Keratinocyte (primary cell): ENCODE data around the gene FTO. TPM values are rescaled to one million over a fixed set of nuclear protein-coding genes. Genes with fewer than 3 reads are reported as not detected.

Source experiments
- DNase-seq: peaks from one replicate; pipeline ENCODE4 v3.0.0-alpha.2; 2011; ENCODE audit warnings: low read depth, missing footprints, low spot score
- FAIRE-seq: peaks from 2 replicates; lab custom pipeline; 2011; peaks lifted over from hg19 to GRCh38; lab: Jason Lieb, UNC
- H2AFZ ChIP-seq: 2 replicates; pipeline ENCODE4 v1.6.0; 2012; ENCODE audit warnings: low read length, control low read depth, inconsistent platforms; ENCODE audit not compliant: control insufficient read depth
- H3K27ac ChIP-seq: 2 replicates; pipeline ENCODE4 v1.5.1; 2011; ENCODE audit warnings: low read length; ENCODE audit not compliant: control insufficient read depth, insufficient read depth
- H3K27me3 ChIP-seq: 3 replicates; pipeline ENCODE4 v1.6.0; 2011; ENCODE audit warnings: low read length; ENCODE audit not compliant: control insufficient read depth, insufficient read depth; ENCODE audit errors: extremely low read depth
- H3K36me3 ChIP-seq, 2 experiments: 2 replicates in 1 of 2; 3 replicates in 1 of 2; pipeline ENCODE4 v1.5.1; 2011; ENCODE audit warnings: low read length in 2 of 2, mild to moderate bottlenecking in 1 of 2; ENCODE audit not compliant: control insufficient read depth in 2 of 2, insufficient read depth in 2 of 2; ENCODE audit errors: extremely low read depth in 1 of 2
- H3K4me1 ChIP-seq: 3 replicates; pipeline ENCODE4 v1.5.1; 2011; ENCODE audit warnings: low read length; ENCODE audit not compliant: control insufficient read depth, insufficient read depth; ENCODE audit errors: extremely low read depth
- H3K4me2 ChIP-seq: 3 replicates; pipeline ENCODE4 v1.6.0; 2011; ENCODE audit warnings: low read depth, low read length; ENCODE audit not compliant: control insufficient read depth, insufficient read depth; ENCODE audit errors: extremely low read depth
- H3K4me3 ChIP-seq, 3 experiments: fragments of 200-600 bp in 1 of 3; sonication (generic) in 1 of 3; 2 replicates in 2 of 3; 3 replicates in 1 of 3; pipeline ENCODE4 v1.5.1; 2011 to 2016; ENCODE audit warnings: low read length in 3 of 3, mild to moderate bottlenecking in 3 of 3, control low read depth in 2 of 3, inconsistent platforms in 1 of 3, low read depth in 1 of 3, mixed read lengths in 1 of 3, mixed run types in 1 of 3, moderate library complexity in 1 of 3; ENCODE audit not compliant: control insufficient read depth in 2 of 3, insufficient read depth in 2 of 3; ENCODE audit errors: extremely low read depth in 1 of 3
- H3K79me2 ChIP-seq: 2 replicates; pipeline ENCODE4 v1.6.0; 2012; ENCODE audit warnings: low read length; ENCODE audit not compliant: control insufficient read depth, insufficient read depth
- H3K9ac ChIP-seq: 3 replicates; pipeline ENCODE4 v1.6.0; 2011; ENCODE audit warnings: low read length; ENCODE audit not compliant: control insufficient read depth, insufficient read depth; ENCODE audit errors: extremely low read depth
- H3K9me1 ChIP-seq: 3 replicates; pipeline ENCODE4 v1.6.0; 2011; ENCODE audit warnings: low read length; ENCODE audit not compliant: control insufficient read depth, insufficient read depth; ENCODE audit errors: extremely low read depth
- H3K9me3 ChIP-seq: 2 replicates; pipeline ENCODE4 v1.5.1; 2012; ENCODE audit warnings: low read depth, low read length; ENCODE audit not compliant: control insufficient read depth
- H4K20me1 ChIP-seq: 3 replicates; pipeline ENCODE4 v1.6.0; 2011; ENCODE audit warnings: low read length; ENCODE audit not compliant: control insufficient read depth, insufficient read depth; ENCODE audit errors: extremely low read depth
- CTCF ChIP-seq, 3 experiments: IDR thresholded peaks in 1 of 3; conservative IDR thresholded peaks in 1 of 3; optimal IDR thresholded peaks in 1 of 3; 2 replicates in 2 of 3; 3 replicates in 1 of 3; pipeline versions ENCODE3 to v1.5.1; 2011; ENCODE audit warnings: low read length in 3 of 3, mild to moderate bottlenecking in 3 of 3, moderate library complexity in 2 of 3, control low read depth in 1 of 3, inconsistent platforms in 1 of 3; ENCODE audit not compliant: insufficient read depth in 2 of 3; ENCODE audit errors: extremely low read depth in 1 of 3
- dilution Hi-C: fragments of 300-500 bp; cut with MboI; formaldehyde crosslinking; loops from one replicate; pipeline ENCODE4 v1.7.0; 2020; ENCODE audit warnings: low sequenced_read_pairs; ENCODE audit not compliant: extremely low pct_ligation_motif_present
- polyA plus RNA-seq, 5 experiments: library from polyadenylated mRNA; depleted of rRNA in 3 of 5; stranded (reverse) in 3 of 5; stranded (forward) in 1 of 5; unstranded in 1 of 5; fragments of >200 nt; gene quantifications; 1 replicate in 1 of 5; 2 replicates in 3 of 5; 3 replicates in 1 of 5; pipeline versions ENCODE4 v1.2.1 to v1.2.3, GENCODE V29; 2011 to 2012; ENCODE audit warnings: missing spikeins in 2 of 5, low read depth in 1 of 5, low replicate concordance in 1 of 5

Gene FTO
- polyA plus RNA-seq, 1 donor (not counting 4 experiments of a cell fraction or from before 2014, with no cell fraction given) = 56.4 TPM

GRCh38 chr16:53964145-53964790, 260.3 kb downstream of the FTO start:
- peaks cover 9% of the 10 kb centered on the region for H3K4me1 ChIP-seq
- DNase-seq (no peak), FAIRE-seq (no peak)
- no peaks in the 10 kb centered on the region for H3K27me3 ChIP-seq
- no peaks in the 10 kb centered on the region for H4K20me1 ChIP-seq
- no peaks in the 10 kb centered on the region for H3K9me1 ChIP-seq
- no peaks in the 10 kb centered on the region for H3K36me3 ChIP-seq
- H3K9me3 ChIP-seq = no peaks in the 10 kb centered on the region
- TF ChIP-seq CTCF (optimal IDR thresholded peaks at IDR 0.05 in 1 of 3, IDR thresholded peaks at IDR 0.05 in 1 of 3, conservative IDR thresholded peaks at IDR 0.05 in 1 of 3; ENCODE audit: extremely low read depth in 1 of 3, insufficient read depth in 2 of 3, low read length in 3 of 3) = no peak
- no peak overlapping the region for H3K4me2 ChIP-seq
- H3K79me2 ChIP-seq = no peaks in the 10 kb centered on the region
- dilution Hi-C loops = no loop called here
- no peak overlapping the region for H3K9ac ChIP-seq
- no peak overlapping the region for H2AFZ ChIP-seq
- no peak overlapping the region for H3K27ac ChIP-seq
- H3K4me3 ChIP-seq = no peak overlapping the region

GRCh38 chr16:53966821-53967571, 263.0 kb downstream of the FTO start:
- H3K9me1 ChIP-seq = no peaks in the 10 kb centered on the region
- no peak overlapping the region for H2AFZ ChIP-seq
- no peak for TF ChIP-seq CTCF (optimal IDR thresholded peaks at IDR 0.05 in 1 of 3, IDR thresholded peaks at IDR 0.05 in 1 of 3, conservative IDR thresholded peaks at IDR 0.05 in 1 of 3; ENCODE audit: extremely low read depth in 1 of 3, insufficient read depth in 2 of 3, low read length in 3 of 3)
- H3K79me2 ChIP-seq = no peaks in the 10 kb centered on the region
- H3K4me1 ChIP-seq = peaks cover 5% of the 10 kb centered on the region
- DNase-seq = no peak
- dilution Hi-C loops = no loop called here
- H3K9me3 ChIP-seq = no peaks in the 10 kb centered on the region
- H4K20me1 ChIP-seq = no peaks in the 10 kb centered on the region
- H3K4me3 ChIP-seq = no peak overlapping the region
- H3K27ac ChIP-seq = no peak overlapping the region
- no peaks in the 10 kb centered on the region for H3K36me3 ChIP-seq
- no peaks in the 10 kb centered on the region for H3K27me3 ChIP-seq
- no peak for FAIRE-seq
- no peak overlapping the region for H3K4me2 ChIP-seq
- no peak overlapping the region for H3K9ac ChIP-seq
